Posterior vena cava (tissue), 2 donors: Measurements from ENCODE around the gene CDH20. TPM values are rescaled to one million over a fixed set of nuclear protein-coding genes. Genes with fewer than 3 reads are reported as not detected.

Experiments
- DNase-seq: peaks from one replicate; pipeline ENCODE4 v3.0.0-alpha.2; 2020; ENCODE audit warnings: low spot score
- intact Hi-C, 2 donors: fragments of 100-400 bp; cut with DNase I; formaldehyde crosslinking; loops; one replicate each; pipeline versions ENCODE4 v1.14.1 to v1.14.2; 2022 to 2023
- long read RNA-seq, 2 donors: library from polyadenylated mRNA; unstranded; transcript quantifications; one replicate each; pipeline ENCODE4 v2.0.0, GENCODE V29; 2020 to 2021
- total RNA-seq, 2 donors: library from RNA; stranded (reverse); fragmentation: NEBNext Ultra II Directional; extraction: Animal tissue kit (Norgen Biotek cat#: 25700); gene quantifications; one replicate each; pipeline ENCODE4 v1.2.1, GENCODE V29; 2021
- donor health status: DM: yes; HTN: yes; CAD: no.
- donor health status: DM: yes; HTN: yes; CAD: no.

Gene CDH20
- under 1 TPM; 0.38 to 0.88 TPM for total RNA-seq
- long read RNA-seq, donor 1, partial matches to known transcripts: 0 of 2 reads
- long read RNA-seq, donor 1, other reads (novel, unspliced or antisense): 2 of 2 reads
- long read RNA-seq, donor 2: 0 reads

DNA sequence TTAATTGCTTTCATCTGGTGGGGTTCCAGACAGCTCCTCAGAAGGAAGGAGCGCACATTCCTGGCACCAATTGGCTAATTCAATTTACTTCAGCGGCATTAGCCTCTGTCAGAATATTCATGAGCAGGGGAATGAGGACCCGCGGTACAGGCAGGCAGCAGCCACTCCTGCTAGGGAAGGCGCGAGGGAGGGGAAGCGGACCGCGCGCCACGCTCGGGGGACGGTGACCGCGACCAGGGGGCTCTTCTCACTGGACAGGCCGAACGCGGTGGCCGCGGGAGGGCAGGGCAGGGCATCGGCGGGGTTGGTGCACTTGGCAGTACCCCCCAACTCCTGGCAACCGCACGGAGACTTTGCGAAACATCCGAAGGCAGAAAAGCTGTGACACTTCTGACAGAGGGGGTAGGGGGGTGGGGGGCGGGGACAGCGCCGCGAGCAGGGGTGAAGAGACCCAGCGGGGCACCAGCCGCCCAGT is at the start of gene CDH20:
Gene CDH20 (plus strand): TSS at position 160 of the 475 bp plus-strand sequence.
- peak; percentile 76 for DNase-seq
- intact Hi-C loops: no loop called here

DNA sequence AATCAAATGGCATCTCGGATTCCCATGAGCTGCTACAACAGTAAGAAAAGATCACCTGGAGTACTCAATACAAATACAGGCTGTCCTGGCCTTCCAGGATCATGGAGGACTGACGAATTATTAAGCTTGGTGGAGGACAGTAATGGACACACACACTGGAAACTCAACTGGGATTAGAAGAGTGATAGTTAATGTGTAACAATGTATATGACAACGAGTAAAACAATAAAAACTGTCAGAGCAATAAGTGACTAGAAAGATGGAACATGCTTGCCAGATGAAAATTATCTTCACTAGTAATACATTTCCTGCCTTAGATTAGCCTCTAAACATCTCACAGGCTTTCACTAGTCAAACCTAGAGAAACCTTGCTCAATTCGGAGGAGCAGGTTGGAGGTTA is 49.2 kb upstream of the CDH20 start:
- intact Hi-C loops: no loop called here
- no peak for DNase-seq

DNA sequence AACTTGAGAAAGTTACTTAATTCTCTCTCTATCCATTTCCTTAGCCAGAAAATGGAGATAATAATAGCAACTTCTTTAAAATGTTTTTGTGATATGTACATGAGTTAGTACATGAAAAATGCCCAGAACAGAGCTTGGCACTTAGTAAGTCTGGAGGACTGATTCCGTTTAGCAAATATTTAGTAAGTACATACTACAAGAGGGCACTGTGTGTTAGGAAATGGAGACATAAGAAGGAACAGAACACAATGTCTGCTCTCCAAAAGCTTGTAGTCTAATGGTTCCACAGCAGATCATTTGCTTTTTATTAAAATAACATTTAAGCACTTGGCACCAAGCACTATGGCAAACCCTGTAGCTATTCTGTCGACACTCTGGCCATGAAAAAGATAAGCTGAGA is 47.5 kb upstream of the CDH20 start:
- intact Hi-C loops: no loop called here
- DNase-seq: no peak

DNA sequence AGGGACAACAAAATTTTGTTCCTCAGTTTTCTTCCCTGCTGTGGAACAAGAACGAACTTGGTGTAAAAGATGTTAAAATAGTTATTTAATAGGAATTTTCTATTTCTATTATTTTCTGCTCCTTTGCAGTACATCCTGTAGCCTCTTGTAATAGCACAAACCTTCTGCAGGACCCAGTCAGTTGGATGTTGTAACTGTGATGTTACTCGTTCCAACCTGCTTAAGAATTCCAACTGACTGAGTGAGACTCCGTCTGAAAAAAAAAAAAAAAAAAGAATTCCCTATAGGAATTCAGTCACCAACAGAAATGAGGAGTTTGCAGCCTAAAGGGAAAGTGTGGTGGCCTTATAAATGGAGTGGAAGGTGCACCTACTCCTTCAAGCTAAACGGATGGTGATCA is 46.4 kb upstream of the CDH20 start:
- no peak for DNase-seq
- intact Hi-C loops: no loop called here

DNA sequence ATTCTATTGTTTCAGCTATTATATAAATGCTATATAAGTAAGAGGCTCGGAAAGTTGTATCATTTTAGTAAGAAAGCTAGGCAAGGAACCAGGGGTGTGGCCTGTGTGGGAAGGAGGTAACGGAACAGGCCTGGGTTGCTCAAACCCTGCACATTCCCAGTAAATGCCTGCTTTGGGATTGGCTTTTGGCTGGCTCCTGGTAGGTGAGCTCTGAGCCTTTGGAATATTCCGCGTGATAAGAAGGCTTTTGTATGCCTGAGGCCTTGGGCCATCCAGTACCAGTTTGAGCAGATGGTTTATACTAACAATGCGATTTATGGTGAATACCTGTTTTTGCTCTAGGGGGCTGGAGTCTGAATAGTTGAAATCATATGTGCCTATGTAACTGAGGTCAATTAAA is 42.6 kb upstream of the CDH20 start:
- DNase-seq: no peak
- intact Hi-C loops: no loop called here

DNA sequence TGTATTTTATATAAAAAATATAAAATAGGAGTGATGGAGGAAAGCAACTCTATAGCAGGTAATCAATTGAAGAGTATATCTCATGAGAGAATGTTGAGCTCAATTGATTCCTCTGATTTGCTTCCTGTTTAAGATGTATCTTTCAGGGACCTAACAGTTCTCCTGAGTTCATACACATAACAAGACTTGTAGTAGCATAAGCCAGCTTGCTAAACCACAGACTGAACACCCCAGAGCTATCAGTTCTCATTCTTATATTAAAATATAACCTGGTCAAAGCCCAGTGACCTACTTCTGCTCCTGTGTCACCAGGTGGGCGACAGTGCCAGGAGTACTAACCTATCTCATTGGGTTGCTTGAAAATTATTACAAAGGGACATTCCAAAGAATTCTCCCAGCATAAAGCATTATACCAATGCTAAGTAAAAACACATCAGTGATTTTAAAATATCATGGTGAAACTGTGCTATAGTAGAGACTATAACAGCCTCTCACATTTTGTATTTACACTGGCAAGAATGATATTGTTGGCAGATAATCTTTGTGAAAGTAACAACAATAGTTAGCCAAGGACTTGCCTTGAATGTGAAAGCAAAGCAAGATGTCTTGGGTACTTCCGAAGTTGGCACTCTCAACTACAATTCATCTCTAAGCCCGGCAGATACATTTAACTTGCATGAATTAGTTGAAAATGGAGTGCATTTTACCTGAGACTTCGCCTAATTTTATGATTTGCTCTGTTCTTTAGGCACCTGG is 40.8 kb upstream of the CDH20 start:
- no peak for DNase-seq
- intact Hi-C loops: no loop called here

DNA sequence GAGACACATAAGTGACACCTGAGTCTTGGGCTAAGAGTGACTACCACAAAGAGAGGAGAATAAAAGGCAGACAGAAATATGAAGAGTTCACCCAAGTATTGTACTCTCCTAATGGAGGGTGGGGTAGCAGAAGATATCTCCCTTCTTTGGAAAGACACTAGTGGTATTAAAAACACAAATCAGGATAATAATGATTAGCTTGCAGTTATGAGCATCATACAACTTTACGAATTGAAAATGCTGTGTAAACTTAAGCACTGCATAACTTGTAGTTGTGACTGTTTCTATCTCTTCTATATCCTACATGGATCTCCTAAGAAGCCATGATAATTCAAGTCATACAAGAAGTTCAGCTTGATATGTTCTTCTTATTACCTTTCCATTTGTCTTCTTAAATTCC is 38.1 kb upstream of the CDH20 start:
- intact Hi-C loops: no loop called here
- DNase-seq: no peak

DNA sequence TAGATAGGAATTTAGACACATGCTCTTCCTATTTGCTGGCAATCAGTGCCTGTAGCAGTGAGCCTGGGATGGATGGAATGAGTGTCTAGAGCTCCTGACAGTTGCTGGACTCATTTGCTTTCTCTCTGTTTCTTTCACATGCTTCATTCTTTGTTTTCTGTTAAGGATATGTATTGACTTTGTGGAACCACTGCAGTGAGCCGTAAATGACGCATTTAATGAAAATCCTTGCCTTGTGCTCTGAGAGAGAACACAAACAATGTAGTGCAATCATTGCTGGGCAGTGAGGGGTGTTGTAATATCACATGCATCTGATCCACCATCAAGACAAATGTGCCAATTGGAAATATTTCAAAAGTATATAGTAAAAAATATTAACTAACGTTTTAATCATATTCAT is 25.2 kb upstream of the CDH20 start:
- intact Hi-C loops: no loop called here
- no peak for DNase-seq

DNA sequence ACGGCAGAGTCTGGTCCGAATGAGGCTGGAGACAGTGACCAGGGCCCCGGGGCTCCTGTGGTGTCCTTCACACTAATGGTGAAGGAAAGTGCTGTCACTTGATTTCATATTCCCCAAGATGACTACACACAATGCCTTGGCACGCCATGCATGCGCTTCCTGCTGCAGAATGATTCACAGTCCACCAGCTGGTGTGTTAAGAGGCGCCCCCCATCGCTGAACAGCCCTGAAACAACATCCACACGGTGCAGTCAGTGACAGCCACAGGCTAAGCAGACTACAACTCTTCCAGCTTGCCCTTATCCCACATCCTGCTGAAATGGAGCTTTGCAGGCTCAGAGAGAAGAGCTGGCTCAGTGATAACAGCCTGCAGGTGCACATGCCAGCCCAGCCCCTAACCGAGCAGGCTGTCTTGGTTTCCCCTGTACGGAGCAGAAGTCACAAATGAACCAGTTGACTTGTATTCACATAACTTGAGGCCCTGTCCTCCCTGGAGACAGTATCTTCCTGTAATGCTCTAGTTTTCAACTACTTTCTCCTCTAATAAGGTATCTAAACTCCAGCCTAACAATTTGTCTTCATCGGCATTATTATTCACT is 24.3 kb upstream of the CDH20 start:
- DNase-seq: no peak
- intact Hi-C loops: no loop called here

DNA sequence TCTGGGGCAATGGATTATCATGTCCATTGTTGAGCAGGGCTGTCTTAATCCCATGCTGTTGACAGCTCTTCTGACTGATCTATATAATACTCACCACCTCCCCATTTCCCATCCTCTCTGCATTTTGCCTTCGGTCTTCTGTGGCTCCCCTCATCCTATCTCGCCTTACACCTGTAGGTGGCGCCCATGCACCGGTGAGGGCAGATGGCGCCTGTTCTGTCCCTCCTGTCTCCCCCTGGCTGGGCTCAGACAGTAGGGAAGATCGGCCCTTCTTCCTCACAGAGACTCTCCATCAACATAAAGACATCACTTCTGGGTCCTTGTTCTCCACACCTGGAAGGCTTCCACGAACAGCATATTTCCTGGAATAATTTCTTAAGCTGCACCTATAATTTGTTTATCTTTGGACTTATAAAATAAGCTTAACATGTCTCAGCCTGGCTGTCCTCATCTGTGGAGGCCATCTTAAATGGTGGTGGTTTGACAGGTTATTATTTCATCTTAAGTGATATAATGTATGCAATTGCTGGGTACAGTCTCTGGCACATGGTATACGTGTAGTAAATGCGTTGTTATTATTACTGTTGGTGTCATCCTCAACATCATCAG is 10.9 kb upstream of the CDH20 start:
- intact Hi-C loops: no loop called here
- DNase-seq: peak; percentile 84

DNA sequence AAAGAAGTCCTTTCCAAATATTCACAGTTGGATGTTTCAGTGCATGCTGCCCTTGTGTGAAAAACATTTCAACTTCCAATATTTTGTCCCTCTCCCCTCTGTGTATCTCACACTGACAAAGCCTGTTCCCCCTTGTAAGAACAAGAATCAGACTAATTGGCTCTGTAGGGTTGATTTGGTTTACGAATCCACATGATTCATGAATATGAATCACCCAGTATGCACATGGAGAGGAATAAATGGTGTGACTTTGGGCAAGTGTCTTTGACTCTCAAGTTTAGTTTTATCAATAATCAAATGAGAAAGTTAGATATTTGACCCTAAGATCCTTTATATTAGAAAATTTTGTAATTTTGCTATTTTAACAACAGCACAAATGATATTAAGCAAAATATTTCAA is 9.3 kb upstream of the CDH20 start:
- no peak for DNase-seq
- intact Hi-C loops: no loop called here

DNA sequence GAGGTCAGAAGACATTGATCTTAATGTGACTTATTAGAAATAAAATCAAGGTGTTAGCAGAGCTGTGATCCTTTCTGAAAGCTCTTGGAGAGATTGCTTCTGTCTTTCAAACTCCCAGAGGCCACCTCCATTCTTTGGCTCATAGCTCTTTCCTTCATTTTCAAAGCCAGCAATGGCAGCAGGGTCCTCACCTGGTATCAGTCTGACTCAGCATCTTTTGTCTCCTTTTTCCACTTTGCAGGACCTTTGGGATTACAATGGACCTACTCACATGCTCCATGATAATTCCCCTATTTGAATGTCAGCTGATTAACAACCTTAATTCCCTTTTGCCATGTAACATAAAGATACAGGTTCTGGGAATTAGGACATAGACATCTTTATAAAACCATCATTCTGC is 6.8 kb upstream of the CDH20 start:
- no peak for DNase-seq
- intact Hi-C loops: no loop called here

DNA sequence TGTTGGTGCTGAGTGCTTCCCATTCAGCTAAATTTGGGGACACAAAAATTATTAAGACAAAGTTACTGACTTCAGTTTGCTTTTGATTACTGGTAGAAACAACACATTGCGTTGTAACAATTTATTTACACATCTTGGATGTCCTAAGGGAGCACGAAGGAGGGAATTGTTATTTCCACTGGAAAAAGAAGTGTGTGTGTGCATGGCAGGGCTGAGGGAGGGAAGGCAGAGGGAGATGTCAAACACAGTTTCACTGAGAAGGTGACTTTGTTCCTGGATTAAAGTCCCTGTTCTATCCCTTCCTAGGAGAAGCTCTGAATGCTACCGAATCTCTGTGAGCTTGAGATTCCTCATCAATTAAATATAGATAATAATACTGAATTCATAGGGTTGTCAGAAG is 3.8 kb upstream of the CDH20 start:
- intact Hi-C loops: no loop called here
- no peak for DNase-seq

DNA sequence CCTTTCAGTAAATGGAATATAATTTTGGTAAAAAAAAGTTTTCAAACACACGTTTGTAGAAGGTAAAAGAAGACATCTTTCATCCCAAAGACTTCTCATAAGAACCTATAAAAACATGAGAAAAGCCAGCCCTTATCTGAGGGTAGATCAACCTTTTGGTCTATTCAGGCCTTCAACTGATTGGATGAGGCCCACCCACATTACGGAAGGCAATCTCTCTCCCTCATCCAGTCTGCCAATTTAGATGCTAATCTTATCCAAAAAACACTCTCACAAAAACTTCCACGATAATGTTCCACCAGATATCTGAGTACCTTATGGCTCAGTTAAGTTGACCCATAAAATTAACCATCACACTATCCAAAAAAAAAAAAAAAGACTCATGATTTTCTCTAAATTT is 2.2 kb upstream of the CDH20 start:
- DNase-seq: no peak
- intact Hi-C loops: no loop called here

DNA sequence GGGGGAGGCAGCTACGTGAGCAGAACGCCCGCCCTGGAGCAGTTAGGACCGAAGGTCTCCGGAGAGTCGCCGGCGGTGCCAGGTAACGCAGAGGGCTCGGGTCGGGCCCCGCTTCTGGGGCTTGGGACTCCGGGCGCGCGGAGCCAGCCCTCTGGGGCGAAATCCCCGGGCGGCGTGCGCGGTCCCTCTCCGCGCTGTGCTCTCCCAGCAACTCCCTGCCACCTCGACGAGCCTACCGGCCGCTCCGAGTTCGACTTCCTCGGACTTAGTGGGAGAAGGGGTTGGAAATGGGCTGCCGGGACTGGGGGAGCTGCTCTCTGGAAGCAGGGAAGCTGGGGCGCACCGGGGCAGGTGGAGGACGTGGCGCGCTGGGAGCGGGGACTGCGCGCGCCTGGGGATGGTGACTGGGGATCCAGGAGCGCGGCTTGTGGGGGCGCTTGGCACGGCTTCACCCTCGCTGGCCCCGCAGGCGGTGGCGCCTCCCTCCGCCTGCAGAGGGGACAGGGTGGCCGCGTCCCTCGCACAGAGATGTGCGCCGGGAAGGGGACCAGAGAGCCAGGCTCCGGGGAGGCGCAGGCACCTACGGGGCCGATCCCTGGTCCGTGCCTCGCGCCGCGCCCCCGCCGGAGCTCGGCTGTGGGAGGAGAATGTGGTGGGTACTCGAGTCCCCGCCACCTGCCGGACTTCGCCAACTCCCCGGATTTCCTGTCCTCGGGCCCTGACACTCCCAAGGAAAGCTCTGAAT is 688 bp downstream of the CDH20 start:
- DNase-seq: peak; percentile 77
- intact Hi-C loops: no loop called here

DNA sequence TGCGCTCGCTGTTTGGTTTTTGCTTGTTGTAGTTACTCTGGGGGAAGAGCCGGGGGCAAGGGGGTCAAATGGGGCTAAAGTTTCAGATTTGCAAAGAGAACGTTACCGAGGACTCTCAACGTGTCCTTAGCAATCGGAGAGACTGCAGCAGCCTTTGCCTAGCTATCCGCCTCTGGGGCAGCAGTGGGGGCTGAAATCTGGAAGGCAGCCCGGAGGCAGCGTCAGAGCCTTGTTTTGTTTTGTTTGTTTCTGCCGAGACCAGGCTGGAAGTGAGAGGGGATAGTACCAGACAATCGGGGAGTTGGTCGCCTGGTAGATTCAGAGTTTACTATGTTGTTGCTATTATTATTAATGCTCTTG is 1.2 kb downstream of the CDH20 start:
- no peak for DNase-seq
- intact Hi-C loops: no loop called here

DNA sequence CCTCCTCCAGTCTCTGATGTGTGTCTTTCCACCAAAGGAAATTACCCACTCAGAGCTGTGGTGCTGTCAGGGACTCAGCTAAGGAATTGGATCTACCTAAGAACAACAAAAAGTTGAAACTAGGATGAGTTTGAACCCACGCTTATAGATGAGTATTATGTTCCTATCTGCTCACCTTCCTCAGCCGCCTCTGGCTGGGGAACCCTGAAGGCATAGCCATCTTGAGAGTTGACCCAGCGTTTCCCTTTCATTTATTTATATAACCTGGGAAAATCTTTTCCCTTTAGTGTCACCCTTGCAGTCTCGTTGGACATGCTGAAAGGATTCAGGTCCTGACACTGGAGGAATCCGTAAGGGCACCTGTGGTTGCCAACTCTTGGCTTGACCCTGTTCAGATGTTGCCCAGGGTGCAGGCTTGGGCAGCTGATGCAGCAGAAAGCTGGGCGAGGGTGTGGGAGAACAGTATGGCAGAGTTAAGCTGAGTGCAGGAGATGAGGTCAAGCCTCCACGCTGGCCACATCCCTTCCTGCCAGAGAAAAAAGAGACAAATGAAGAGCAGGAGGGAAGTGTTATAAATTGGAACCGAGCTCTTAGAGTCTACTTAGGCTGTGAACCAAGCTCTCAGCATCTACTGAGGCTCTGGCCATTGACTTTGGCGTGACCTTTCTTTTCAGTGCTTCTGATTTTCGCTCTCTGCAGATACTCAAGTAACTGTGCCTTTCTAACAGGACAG is 1.9 kb downstream of the CDH20 start:
- DNase-seq: no peak
- intact Hi-C loops: no loop called here

DNA sequence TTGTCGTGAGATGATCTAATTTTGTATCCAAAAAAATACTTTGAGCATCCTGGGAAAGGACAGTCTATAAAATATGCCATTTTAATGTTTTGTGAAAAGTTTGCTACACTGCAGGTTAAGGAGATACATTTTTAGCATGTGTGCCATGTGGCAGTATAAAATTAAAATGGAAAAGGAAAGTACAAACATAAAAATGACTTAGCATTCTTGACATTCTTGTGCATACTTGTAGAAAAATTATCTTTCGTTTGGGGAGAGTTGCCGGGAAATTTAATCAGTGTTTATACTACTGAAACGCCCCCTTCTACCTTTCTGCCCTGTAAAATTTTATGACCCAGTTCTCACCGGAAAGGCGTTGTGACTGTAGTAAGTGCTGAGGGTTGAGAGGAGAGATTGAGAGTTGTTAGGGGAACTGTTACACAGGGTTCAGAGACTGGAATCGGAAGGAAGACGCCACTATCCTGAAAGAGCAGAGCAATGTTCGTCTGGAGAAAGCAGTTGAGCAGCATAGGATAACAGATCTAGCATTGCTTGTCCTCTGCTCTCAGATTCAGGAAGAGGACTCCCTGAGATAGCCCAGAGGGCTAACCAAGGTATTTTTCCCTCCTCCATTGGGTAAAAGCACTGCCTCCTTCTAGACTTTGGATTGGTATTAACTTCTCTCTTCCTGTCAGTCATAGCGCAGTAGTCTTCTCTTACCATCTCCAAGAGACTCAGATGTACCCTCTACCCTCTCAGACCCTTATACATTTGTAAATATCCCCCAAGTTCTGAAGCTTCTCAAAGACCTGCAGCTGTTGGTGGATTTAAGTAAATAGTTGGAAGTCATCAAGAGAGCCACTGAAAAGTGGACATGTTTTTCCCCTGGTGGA is 2.7 kb downstream of the CDH20 start:
- DNase-seq: no peak
- intact Hi-C loops: no loop called here

DNA sequence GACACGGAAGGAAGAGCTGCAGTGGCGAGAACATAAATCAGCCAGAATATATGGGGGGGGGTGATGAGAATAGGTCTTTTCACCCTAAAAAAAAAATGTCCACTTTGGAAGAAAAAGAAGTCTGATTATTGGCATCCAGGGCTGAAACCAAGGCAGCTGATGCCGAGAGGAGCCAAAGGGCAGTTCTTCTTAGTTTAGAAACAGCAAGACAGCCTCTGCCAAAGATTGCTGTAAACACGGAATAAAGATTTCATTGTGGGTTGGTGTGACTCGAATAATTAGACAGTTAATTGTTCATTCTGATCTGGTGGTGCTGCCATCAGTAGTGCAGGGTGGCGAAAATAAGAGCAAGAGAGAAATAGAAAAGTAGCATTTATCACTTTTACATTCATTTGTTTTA is 3.5 kb downstream of the CDH20 start:
- no peak for DNase-seq
- intact Hi-C loops: no loop called here
